Measurements from ENCODE around the gene CALHM6.

GRCh38 chr6:116439522-116440051 is 21.6 kb upstream of the CALHM6 start:
- TF ChIP-seq CTCF (IDR thresholded peaks at IDR 0.05), result no peak
- TF ChIP-seq POLR2AphosphoS5 (IDR thresholded peaks at IDR 0.05), result no peak
- TF ChIP-seq POLR2A (IDR thresholded peaks at IDR 0.05; ENCODE audit: low read depth), result no peak
